DMS 273 treated with DMSO at 0.1 percent for 48 hours (cell line): ENCODE results near the gene MOCOS.
A peak's percentile ranks its signal among the peaks of the same experiment; 100 is the strongest.

Experiments
- DNase-seq: peaks from one replicate; lab custom pipeline; 2025; lab: John Stamatoyannopoulos, UW

MOCOS gene

GRCh38 chr18:36271153-36271552, 83.9 kb downstream of the MOCOS start:
- no peak for DNase-seq

GRCh38 chr18:36273347-36273746, 86.0 kb downstream of the MOCOS start:
- DNase-seq: no peak

GRCh38 chr18:36274083-36274715, 86.9 kb downstream of the MOCOS start:
- DNase-seq: no peak

GRCh38 chr18:36275561-36275960, 88.3 kb downstream of the MOCOS start:
- DNase-seq: no peak

GRCh38 chr18:36279001-36279400, 91.7 kb downstream of the MOCOS start:
- no peak for DNase-seq

- DNase-seq: peak; percentile 24
These were observed 94.6 kb downstream of the MOCOS start for GRCh38 chr18:36281936-36282335.

- DNase-seq: no peak
These were observed 96.2 kb downstream of the MOCOS start for GRCh38 chr18:36283448-36283847.

GRCh38 chr18:36284268-36284667, 97.0 kb downstream of the MOCOS start:
- no peak for DNase-seq

- peak; percentile 36 for DNase-seq
These were observed 97.5 kb downstream of the MOCOS start for GRCh38 chr18:36284671-36285295.

- no peak for DNase-seq
These were observed 100.4 kb downstream of the MOCOS start for GRCh38 chr18:36287653-36288052.

GRCh38 chr18:36288689-36289088, 101.4 kb downstream of the MOCOS start:
- DNase-seq: no peak

GRCh38 chr18:36294031-36294430, 106.7 kb downstream of the MOCOS start:
- no peak for DNase-seq

GRCh38 chr18:36295214-36295613, 107.9 kb downstream of the MOCOS start:
- DNase-seq: no peak

- DNase-seq: no peak
These were observed 108.6 kb downstream of the MOCOS start for GRCh38 chr18:36295880-36296301.

- DNase-seq: peak; percentile 78
These were observed 109.5 kb downstream of the MOCOS start for GRCh38 chr18:36296650-36297416.

- DNase-seq: peak; percentile 22
These were observed 110.3 kb downstream of the MOCOS start, which contains the start of gene FHOD3 for GRCh38 chr18:36297417-36298125. Gene FHOD3 (plus strand): TSS chr18:36297713. CDS start chr18:36297836, 123 bp downstream.

GRCh38 chr18:36298126-36298741, 110.9 kb downstream of the MOCOS start:
- no peak for DNase-seq

GRCh38 chr18:36299015-36299414, 111.7 kb downstream of the MOCOS start:
- no peak for DNase-seq

- no peak for DNase-seq
These were observed 112.9 kb downstream of the MOCOS start for GRCh38 chr18:36300211-36300610.

- no peak for DNase-seq
These were observed 114.6 kb downstream of the MOCOS start for GRCh38 chr18:36301884-36302283.

GRCh38 chr18:36302676-36303075, 115.4 kb downstream of the MOCOS start:
- no peak for DNase-seq
